Measurements from ENCODE around the gene RBM6.

DNA sequence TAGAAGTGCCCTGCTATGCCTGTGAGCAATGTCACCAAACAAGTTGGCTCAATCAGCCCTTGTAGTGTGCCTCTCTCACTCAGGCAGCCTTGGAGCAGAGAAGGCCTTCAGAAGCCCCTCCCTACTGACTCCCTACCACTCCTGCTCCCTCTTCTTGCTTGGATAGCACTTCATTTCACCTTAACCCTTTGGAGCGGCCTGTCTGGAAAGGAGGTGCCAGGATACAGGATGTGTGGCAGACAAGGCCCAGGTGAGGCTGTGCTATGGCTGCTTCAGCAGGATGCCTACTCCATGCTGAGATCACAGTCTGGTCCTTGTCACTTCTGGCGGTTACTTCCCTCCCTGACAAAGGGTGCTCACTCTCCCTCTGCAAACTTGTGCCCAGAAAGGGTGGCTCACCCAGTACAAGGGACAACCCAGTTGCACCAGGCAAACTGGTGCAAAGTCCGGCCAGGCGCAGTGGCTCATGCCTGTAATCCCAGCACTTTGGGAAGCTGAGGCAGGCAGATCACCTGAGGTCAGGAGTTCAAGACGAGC, 11.4 kb upstream of the RBM6 start:
- no peak for TF ChIP-seq YY1 (IDR thresholded peaks at IDR 0.05; ENCODE audit: insufficient read depth, insufficient read length)
- TF ChIP-seq SUZ12 (IDR thresholded peaks at IDR 0.05; ENCODE audit: extremely low read depth, insufficient read depth, insufficient read length) = no peak
- no peak for TF ChIP-seq ZNF274 (IDR thresholded peaks at IDR 0.05; ENCODE audit: low read depth, low read length)

Data from NT2/D1 (cell line).